NK-92 (cell line): ENCODE measurements around the gene FNDC8.
"Not testable (repeated sequence)": the region's sequence is repeated elsewhere in the genome, so short reads cannot be mapped to it uniquely, and the experiment has no call there.

Experiments used
- DNase-seq: peaks from one replicate; lab custom pipeline; 2025; ENCODE audit not compliant: unreplicated experiment; lab: John Stamatoyannopoulos, UW

The FNDC8 gene

GRCh38 chr17:35094902-35095301, 26.5 kb upstream of the FNDC8 start:
- DNase-seq: no peak

DNA sequence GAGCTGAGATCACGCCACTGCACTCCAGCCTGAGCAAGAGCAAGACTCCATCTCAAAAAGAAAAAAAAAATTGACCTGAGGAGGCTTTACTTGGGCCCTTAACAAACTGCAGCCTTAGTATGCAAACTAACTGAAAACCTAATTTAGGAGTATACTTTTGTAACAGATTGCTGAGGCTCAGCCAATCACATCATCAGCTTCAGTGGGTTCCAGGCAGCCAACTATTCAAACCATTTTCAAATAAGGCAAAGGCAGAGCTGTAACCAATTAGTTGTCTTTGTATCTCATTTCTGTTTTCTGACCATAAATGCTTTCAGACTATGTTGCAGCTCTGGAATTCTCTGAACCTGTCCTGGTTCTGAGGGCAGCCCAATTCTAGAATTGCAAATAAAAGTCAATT, 25.7 kb upstream of the FNDC8 start:
- no peak for DNase-seq

GRCh38 chr17:35097776-35098175, 23.6 kb upstream of the FNDC8 start:
- DNase-seq: no peak

GRCh38 chr17:35099908-35100307, 21.5 kb upstream of the FNDC8 start:
- no peak for DNase-seq

- no peak for DNase-seq
Observed at GRCh38 chr17:35101036-35101435, 20.4 kb upstream of the FNDC8 start.

- no peak for DNase-seq
Observed at GRCh38 chr17:35101725-35102124, 19.7 kb upstream of the FNDC8 start.

DNA sequence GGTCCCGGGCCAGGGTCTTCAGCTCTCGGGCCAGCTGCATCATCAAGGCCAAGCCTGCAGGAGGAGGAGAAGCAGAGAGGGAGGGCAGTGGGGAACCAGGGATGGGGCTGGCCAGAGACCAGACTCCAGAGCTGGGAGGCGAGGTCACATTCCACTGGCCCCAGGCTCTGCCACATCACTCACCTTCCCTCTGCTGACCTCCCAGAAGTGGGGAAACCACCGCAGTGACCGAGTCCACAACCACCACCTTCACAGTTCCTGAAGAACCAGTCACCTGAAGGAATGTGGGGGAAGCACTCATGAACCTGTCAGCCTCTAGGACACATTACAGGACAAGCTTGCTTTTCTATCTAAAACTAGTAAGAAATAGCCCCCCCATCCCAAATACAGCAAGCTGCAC, 18.1 kb upstream of the FNDC8 start:
- DNase-seq: no peak

DNA sequence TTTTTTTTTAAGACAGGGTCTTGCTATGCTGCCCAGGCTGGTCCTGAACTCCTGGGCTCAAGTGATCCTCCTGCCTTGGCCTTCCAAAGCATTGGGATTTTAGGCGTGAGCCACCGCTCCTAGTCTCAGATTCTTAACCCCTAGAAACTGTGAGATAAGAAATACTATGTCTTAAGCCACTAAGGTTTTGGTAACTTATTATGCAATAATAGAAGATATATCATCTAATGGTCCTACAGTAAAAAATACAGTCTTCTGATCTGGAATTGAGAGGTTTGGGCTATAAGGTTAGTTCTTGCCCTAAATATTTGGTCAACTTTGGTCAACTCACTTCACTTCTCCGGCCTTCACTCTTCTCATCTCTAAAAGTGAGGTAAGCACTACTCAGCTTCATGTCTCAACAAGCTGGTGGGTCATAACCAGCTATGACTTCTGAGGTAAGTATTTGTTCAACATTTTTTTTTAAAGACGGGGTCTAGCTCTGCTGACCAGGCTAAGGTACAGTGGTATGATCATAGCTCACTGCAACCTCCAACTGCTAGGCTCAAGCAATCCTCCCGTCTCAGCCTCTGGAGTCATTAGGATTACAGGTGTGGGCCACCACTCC, 16.5 kb upstream of the FNDC8 start:
- DNase-seq: no peak

DNA sequence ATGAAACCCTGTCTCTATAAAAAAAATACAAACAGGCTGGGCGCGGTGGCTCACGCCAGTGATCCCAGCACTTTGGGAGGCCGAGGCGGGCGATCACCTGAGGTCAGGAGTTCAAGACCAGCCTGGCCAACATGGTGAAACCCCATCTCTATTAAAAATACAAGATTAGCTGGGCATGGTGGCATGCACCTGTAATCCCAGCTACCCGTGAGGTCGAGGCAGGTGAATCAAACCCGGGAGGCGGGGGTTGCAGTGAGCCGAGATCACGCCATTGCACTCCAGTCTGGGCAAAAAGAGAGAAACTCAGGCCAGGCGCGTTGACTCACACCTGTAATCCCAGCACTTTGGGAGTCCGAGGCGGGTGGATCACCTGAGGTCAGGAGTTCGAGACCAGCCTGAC, 10.6 kb upstream of the FNDC8 start:
- not testable (repeated sequence) for DNase-seq

GRCh38 chr17:35116845-35117244, 4.6 kb upstream of the FNDC8 start:
- no peak for DNase-seq

- DNase-seq: no peak
Observed at GRCh38 chr17:35117984-35118383, 3.4 kb upstream of the FNDC8 start.

GRCh38 chr17:35119370-35120165, 1.8 kb upstream of the FNDC8 start, which contains the start of gene RAD51D:
TSS of gene RAD51D (minus strand) at chr17:35119860. CDS start at chr17:35119613, 247 bp downstream.
- DNase-seq: no peak

DNA sequence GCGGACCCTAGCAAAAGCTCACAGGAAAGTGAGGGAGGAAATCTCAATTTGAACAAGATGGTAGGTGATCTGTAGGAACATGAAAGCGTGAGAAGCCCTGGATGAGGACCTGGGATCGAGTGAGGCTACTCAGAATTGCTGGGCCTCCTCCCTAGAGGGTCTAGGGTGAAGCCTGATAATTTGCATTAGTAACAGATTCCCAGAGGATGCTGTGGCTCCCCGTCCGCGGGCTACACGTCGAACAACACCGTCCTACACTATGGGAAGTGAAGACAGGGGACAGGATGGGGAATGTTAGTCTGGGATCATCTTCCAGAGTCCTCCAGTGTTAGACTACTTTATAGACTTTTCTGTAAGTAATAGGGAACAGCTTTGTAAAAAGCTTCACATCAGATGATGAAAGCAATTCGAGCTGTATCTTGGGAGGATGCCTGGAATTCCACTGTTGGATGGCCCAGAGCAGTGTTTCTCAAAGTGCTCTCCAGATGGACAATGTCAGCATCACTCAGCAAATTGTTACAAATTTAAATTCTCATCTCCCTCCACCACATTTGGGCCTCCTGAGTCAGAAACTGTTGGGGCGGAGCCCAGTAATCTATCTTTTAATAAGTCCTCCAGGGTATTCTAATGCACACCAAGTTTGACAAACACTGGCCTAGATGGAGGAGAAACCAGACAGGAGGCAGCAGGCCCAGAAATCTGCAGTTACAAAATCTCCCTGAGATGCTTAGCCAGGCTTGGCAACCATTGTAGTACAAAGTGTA, 6.5 kb downstream of the FNDC8 start:
- no peak for DNase-seq

DNA sequence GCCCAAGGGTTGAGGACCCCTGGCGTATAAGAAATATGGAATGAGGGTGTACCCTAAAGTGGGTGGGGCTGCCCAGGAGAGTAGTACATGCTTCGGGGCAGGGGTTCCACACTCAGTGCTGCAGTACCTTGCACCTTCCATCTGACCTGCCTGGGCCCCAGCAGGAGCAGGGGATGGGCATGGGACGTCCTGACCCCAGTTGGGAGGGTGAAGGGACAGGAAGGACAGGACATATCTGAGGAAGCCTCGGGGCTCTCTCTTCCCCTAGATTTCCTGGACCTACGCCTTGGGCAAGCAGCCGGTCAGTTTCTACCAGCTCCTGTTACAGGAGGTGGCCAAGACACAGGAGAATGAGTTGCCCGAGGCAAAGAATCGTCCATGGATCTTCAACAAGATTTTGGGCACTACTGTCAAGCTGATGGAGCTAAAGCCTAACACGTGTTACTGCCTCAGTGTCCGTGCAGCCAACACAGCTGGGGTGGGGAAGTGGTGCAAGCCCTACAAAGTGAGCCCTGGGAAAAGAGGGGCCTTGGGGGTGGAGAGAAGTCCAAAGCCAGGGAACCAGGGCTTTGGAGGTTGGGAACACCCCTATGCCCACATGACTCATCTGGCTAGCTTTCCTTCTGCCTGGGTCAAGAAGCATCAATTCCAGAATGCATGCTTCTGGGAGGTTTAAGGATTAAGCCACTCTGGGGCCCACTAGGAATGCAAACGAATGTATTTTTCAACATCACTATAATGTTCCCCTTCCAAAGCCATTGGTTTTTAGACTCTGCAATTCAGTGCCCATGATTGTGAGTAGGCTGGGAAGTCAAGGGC, 7.9 kb downstream of the FNDC8 start:
- no peak for DNase-seq

DNA sequence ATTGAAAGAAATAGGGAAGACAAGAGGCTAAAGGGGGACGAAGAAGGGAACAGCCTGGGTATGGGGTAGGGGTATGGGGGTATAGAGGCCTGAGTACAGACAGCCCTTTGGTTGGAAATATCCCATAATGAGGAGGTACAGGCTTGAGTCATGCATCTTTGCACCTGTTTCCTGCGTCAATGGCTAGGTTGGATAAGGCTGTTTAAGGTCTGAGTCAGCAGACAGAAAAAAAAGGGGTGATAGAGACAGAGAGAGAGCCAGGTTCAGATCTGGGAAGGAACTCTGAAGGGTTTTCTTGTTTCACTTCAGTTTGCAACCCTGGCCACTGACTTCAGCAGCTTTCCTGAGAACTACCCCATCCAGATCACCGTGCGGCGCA, 8.5 kb downstream of the FNDC8 start:
- DNase-seq: no peak

- DNase-seq: no peak
Observed at GRCh38 chr17:35130392-35130791, 9.0 kb downstream of the FNDC8 start.

GRCh38 chr17:35132099-35132498, 10.7 kb downstream of the FNDC8 start:
- no peak for DNase-seq

DNA sequence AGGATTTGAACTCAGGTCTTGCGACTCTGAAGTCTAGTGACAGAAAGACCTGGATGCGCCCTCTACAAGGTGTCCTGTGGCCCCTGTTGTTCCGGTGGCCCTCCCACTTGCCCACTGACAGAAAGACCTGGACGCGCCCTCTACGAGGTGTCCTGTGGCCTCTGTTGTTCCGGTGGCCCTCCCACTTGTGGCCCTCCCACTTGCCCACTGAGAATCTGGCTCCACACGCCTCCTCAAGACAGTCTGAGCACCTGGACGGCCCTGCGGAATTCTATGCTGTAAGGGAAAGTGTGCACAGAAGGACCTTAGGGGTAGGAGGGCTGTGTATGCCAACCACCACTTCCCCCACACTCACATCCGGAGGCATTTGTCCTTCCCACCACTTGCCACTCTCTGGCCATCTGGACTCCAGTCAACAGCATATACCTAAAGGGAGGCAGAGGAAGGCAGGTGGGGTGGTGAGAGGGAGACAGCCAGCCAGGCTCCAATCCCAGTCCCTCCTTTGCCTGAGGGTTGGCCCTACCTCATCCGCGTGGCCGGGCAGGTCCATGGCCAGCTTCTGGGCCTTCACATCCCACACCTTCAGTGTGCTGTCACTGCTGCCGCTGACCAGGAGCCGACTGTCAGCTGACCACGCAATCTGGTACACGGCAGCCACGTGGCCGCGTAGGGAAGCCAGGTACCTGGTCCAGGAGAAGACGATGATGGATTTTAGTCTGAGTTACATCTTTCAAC, 11.6 kb downstream of the FNDC8 start:
- no peak for DNase-seq

GRCh38 chr17:35135322-35135721, 13.9 kb downstream of the FNDC8 start:
- no peak for DNase-seq

- no peak for DNase-seq
Observed at GRCh38 chr17:35138218-35138617, 16.8 kb downstream of the FNDC8 start.
